ENCODE measurements around the gene WAPL.

Gene WAPL

DNA sequence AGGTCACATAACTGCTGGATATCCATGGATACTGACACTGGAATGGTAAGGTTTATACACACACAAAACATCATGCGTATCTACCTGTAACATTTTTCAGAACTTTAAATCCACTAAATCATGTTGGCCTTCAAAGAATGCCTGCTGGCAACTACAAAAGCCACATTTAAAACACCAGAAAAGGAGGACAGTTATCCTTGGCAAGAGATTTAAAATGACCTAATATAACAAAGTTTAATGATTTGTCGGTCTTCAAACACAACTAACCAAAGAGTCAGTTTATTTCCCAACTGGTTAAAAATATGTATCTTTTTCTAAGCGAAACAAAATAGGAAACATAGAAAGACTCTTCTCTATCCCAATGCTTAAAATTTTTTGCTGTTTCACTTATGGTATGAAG, 24.0 kb downstream of the WAPL start:
- H3K4me3 ChIP-seq (replicated peaks in 1 of 2; ENCODE audit: low read depth in 2 of 2, low read length in 2 of 2) = no peak overlapping the region
- peak in 1 of 2 donors; percentile 11 for DNase-seq (ENCODE audit: low read depth in 2 of 2)
- no peak for TF ChIP-seq CTCF (IDR thresholded peaks at IDR 0.05; ENCODE audit: low read depth, low read length)

GRCh38 chr10:86489960-86490612, 31.5 kb downstream of the WAPL start:
- no peak for DNase-seq (ENCODE audit: low read depth in 2 of 2)
- H3K4me3 ChIP-seq (replicated peaks in 1 of 2; ENCODE audit: low read depth in 2 of 2, low read length in 2 of 2) = no peak overlapping the region
- TF ChIP-seq CTCF (IDR thresholded peaks at IDR 0.05; ENCODE audit: low read depth, low read length) = no peak

DNA sequence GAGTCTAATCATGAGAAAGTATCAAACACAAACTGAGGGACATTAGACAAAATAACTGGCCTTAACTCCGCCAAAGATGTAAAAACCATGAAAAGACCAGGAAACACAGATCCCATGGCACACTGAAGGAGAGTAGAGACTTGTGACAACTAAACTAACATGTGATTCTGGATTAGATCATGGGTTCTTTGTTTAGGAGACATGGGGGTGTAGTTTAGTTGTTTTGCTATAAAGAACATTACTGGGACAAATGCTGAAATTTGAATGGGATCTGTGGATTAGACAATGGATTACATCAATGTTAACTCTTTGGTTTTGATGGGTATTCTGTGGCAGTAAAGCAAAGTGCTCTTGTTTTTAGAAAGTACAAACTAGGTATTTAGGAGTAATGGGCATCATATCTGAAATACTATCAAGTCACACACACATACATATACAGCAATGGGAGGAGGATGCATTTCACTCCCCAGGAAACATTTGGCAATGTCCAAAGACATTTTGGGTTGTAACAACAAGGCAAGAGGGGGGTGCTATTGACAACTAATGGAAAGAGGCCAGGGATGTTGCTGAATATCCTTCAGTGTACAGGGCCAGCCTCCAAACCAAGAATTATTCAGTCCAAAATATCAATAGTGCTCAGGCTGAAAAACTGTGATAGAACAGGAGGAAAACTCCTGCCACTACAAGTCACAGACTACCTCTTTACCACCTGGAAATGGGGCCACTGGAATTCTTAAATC, 32.4 kb downstream of the WAPL start:
- DNase-seq (ENCODE audit: low read depth in 2 of 2) = no peak
- TF ChIP-seq CTCF (IDR thresholded peaks at IDR 0.05; ENCODE audit: low read depth, low read length) = no peak
- H3K4me3 ChIP-seq (replicated peaks in 1 of 2; ENCODE audit: low read depth in 2 of 2, low read length in 2 of 2) = no peak overlapping the region

- no peak for DNase-seq (ENCODE audit: low read depth in 2 of 2)
- no peak for TF ChIP-seq CTCF (IDR thresholded peaks at IDR 0.05; ENCODE audit: low read depth, low read length)
- no peak overlapping the region for H3K4me3 ChIP-seq (replicated peaks in 1 of 2; ENCODE audit: low read depth in 2 of 2, low read length in 2 of 2)
Measured at GRCh38 chr10:86486856-86487255, 34.7 kb downstream of the WAPL start.

DNA sequence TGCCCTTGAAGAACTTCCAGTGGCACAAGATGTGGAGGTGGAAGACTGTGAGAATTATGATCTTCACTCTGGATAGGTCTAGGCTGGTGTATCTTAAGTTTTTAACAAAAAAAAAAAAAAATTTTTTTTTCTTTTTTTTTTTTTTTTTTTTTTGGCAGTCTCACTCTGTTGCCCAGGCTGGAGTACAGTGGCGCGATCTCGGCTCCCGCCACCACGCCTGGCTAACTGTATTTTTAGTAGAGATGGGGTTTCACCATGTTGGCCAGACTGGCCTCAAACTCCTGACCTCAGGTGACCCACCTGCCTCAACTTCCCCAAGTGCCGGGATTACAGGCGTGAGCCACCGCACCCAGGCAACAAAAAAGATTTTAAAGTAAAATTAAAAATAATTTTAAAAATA, 37.9 kb downstream of the WAPL start:
- TF ChIP-seq CTCF (IDR thresholded peaks at IDR 0.05; ENCODE audit: low read depth, low read length) = no peak
- no peak overlapping the region for H3K4me3 ChIP-seq (replicated peaks in 1 of 2; ENCODE audit: low read depth in 2 of 2, low read length in 2 of 2)
- no peak for DNase-seq (ENCODE audit: low read depth in 2 of 2)

GRCh38 chr10:86481761-86482160, 39.8 kb downstream of the WAPL start:
- DNase-seq (ENCODE audit: low read depth in 2 of 2) = no peak
- H3K4me3 ChIP-seq (replicated peaks in 1 of 2; ENCODE audit: low read depth in 2 of 2, low read length in 2 of 2) = no peak overlapping the region
- no peak for TF ChIP-seq CTCF (IDR thresholded peaks at IDR 0.05; ENCODE audit: low read depth, low read length)
